Activated T-cell treated with anti-CD3 and anti-CD28 coated beads, Interleukin-2, amount 50 U/mL, for 72 hours (primary cell): ENCODE data around the gene TYW1B. TPM values are rescaled to one million over a fixed set of nuclear protein-coding genes. Genes with fewer than 3 reads are reported as not detected.
"Not testable (repeated sequence)": the region's sequence is repeated elsewhere in the genome, so short reads cannot be mapped to it uniquely, and the experiment has no call there.

Source experiments
- ATAC-seq, 2 donors: fragments of 150-1000 bp; cut with Tn5 transposase; replicated peaks in 1 of 2; 2 replicates each; pipeline ENCODE4 v1.10.0; 2021; ENCODE audit warnings: moderate library complexity in 2 of 2, mild to moderate bottlenecking in 1 of 2
- DNase-seq, 2 donors: peaks; one replicate each; pipeline ENCODE4 v3.0.0; 2021 to 2022; ENCODE audit warnings: mixed read lengths in 1 of 2
- H3K27ac Mint-ChIP-seq: one replicate; pipeline ENCODE4 v1.8.0; 2022; ENCODE audit warnings: mild to moderate bottlenecking, moderate library complexity, mixed read lengths
- H3K27me3 Mint-ChIP-seq: one replicate; pipeline ENCODE4 v1.8.0; 2022; ENCODE audit warnings: low read depth, mixed read lengths
- H3K36me3 Mint-ChIP-seq, 2 donors: one replicate each; pipeline ENCODE4 v1.8.0; 2022; ENCODE audit warnings: mixed read lengths in 2 of 2, mild to moderate bottlenecking in 1 of 2; ENCODE audit not compliant: insufficient read depth in 2 of 2
- H3K4me1 Mint-ChIP-seq: one replicate; pipeline ENCODE4 v1.8.0; 2022; ENCODE audit warnings: low read depth, mixed read lengths
- H3K4me3 Mint-ChIP-seq, 2 donors: one replicate each; pipeline ENCODE4 v1.8.0; 2022; ENCODE audit warnings: mild to moderate bottlenecking in 2 of 2, mixed read lengths in 2 of 2, moderate library complexity in 2 of 2
- H3K9me3 Mint-ChIP-seq, 2 donors: one replicate each; pipeline ENCODE4 v1.8.0; 2022; ENCODE audit warnings: mixed read lengths in 2 of 2
- total RNA-seq, 2 donors: library from RNA; stranded (reverse); gene quantifications; one replicate each; pipeline ENCODE4 v1.2.3, GENCODE V29; 2022

TYW1B gene
- total RNA-seq, 2 donors from 2014 or later: 1.5 to 4.7 TPM

DNA sequence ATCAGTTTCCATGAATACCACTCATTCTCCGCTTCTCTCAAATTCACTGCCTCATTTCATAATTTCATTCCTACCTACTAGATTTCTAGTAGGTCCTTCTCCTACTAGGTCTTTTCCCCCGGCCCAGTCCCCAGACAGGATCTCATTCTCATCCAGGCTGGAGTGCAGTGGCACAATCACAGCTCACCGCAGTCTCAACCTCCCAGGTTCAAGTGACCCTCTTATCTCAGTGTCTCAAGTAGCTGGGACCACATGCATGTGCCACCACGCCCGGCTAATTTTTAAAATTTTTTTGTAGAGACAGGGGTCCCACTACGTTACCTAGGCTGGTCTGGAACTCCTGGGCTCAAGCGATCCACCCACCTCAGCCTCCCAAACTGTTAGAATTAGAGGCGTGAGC lies 132.5 kb downstream of the TYW1B start:
- not testable (repeated sequence) for DNase-seq, ATAC-seq, H3K36me3 Mint-ChIP-seq, H3K4me3 Mint-ChIP-seq, H3K4me1 Mint-ChIP-seq, H3K9me3 Mint-ChIP-seq, H3K27ac Mint-ChIP-seq, H3K27me3 Mint-ChIP-seq

- H3K4me1 Mint-ChIP-seq, H3K27ac Mint-ChIP-seq, H3K36me3 Mint-ChIP-seq, H3K4me3 Mint-ChIP-seq, DNase-seq, ATAC-seq, H3K9me3 Mint-ChIP-seq, H3K27me3 Mint-ChIP-seq: not testable (repeated sequence)
Measured at GRCh38 chr7:72691442-72691841, 136.6 kb downstream of the TYW1B start.

GRCh38 chr7:72690177-72690576 lies 137.8 kb downstream of the TYW1B start:
- H3K36me3 Mint-ChIP-seq, H3K27ac Mint-ChIP-seq, H3K27me3 Mint-ChIP-seq, ATAC-seq, H3K4me3 Mint-ChIP-seq, DNase-seq, H3K9me3 Mint-ChIP-seq, H3K4me1 Mint-ChIP-seq: not testable (repeated sequence)

GRCh38 chr7:72689344-72689743 lies 138.7 kb downstream of the TYW1B start:
- H3K27ac Mint-ChIP-seq, H3K4me3 Mint-ChIP-seq, H3K27me3 Mint-ChIP-seq, H3K9me3 Mint-ChIP-seq, H3K4me1 Mint-ChIP-seq, DNase-seq, ATAC-seq, H3K36me3 Mint-ChIP-seq: not testable (repeated sequence)

DNA sequence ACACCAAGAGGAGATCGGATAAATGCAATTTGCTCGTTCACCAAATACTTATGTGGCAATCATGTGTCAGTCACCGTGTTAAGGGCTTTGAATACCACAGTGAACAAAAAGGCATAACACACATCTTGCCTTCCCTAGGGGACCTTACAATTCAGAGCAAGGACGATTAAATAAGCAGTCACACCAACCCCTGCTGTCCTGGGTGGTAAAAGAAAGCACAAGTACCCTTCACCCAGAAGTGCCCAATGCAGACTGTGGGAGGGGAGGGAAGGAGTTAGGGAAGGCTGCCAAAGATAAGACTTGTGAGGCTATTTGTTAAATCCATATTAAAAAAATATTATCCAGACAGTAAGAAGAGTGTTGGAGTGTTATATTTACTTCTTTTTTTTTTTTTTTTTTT lies 146.8 kb downstream of the TYW1B start:
- not testable (repeated sequence) for H3K27me3 Mint-ChIP-seq, H3K4me3 Mint-ChIP-seq, H3K27ac Mint-ChIP-seq, H3K36me3 Mint-ChIP-seq, DNase-seq, ATAC-seq, H3K9me3 Mint-ChIP-seq
- peaks cover 40% of the 10 kb centered on the region for H3K4me1 Mint-ChIP-seq

DNA sequence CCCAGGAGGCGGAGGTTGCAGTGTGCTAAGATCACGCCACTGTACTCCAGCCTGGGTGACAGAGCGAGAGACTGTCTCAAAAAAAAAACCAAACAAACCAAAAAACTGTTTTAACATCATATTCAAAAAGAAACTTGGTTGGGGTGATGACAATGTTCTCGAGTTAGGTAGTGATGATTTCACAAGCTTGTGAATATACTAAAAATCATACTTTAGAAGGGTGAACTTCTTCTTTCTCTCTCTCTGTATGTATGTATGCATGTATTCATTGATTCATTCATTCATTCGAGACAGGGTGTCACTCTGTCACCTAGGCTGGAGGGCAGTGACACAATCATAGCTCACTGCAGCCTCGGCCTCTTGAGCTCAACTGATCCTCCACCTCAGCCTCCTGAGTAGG lies 151.1 kb downstream of the TYW1B start:
- H3K36me3 Mint-ChIP-seq, H3K4me3 Mint-ChIP-seq, H3K27ac Mint-ChIP-seq, H3K9me3 Mint-ChIP-seq, H3K27me3 Mint-ChIP-seq: not testable (repeated sequence)
- H3K4me1 Mint-ChIP-seq: peaks cover 14% of the 10 kb centered on the region
- ATAC-seq: peak; percentile 95 to 99
- DNase-seq: peak; percentile 25 to 41

DNA sequence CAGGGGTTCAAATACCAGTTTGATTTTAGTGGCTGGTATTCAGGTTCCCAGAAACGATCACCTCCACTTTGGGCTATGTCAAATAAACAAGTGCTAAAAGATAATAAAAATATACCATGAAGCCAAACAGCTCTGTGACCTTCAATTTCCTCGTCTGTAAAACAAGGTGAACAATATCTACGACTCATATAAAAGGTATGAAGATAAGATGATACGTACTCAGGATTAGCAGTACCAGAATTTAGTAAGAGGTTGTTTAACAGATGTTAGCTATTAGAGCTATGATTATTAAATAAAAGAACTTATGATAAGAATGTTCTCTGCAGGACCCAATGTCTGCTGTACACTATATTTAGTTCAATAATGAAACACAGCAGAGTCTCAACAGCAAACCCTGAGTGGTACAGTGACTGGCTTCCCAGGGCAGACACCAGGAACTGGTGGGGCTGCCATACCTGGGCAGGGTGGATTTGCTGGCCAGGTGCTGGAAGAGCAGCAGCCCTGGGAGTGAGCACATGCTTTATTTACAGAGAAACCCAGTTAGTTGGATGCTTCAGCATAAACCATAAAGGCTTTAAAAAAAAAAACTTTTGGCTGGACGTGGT lies 151.8 kb downstream of the TYW1B start:
- not testable (repeated sequence) for H3K4me3 Mint-ChIP-seq, DNase-seq, H3K9me3 Mint-ChIP-seq, H3K36me3 Mint-ChIP-seq, H3K27me3 Mint-ChIP-seq, H3K27ac Mint-ChIP-seq, ATAC-seq
- peaks cover 13% of the 10 kb centered on the region for H3K4me1 Mint-ChIP-seq

DNA sequence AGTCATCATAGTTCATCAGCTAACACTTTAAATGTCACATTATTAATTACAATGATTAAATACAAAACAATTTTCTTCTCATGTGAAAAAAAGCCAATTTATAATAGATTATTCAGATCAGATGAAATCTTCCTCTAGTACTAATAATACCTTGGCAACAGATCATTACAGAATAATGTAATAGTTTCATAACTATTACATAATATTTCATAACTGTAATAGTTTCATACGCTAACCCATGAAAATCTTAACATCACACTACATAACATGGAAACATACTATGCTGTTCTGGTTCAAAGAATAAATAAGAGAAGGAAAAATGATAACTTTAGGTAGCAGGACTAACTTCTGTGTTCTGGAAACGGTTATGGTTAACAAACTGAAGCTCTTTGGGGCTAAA lies 152.3 kb downstream of the TYW1B start:
- not testable (repeated sequence) for ATAC-seq, H3K4me3 Mint-ChIP-seq, H3K27me3 Mint-ChIP-seq, H3K9me3 Mint-ChIP-seq, DNase-seq, H3K36me3 Mint-ChIP-seq, H3K27ac Mint-ChIP-seq
- H3K4me1 Mint-ChIP-seq: peaks cover 13% of the 10 kb centered on the region

DNA sequence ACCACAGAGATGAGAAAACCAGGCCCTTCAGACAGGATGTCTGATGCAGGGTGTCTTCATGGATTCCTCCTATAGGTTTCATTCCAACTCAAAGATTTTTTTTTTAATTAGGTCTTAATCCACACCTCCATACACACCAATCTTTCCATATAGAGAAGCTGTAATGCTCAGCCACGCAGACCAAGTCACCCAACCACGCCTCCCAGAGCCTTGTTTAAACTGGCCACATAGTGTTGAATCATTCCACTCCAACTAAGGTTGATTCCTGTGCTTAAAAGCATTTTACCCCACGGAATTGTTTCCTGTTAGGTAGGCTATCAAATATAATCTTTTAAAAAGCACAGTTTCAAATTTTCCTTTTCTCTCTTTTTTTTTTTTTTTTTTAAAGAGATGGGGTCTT lies 153.6 kb downstream of the TYW1B start:
- no peak for ATAC-seq
- no peaks in the 10 kb centered on the region for H3K27me3 Mint-ChIP-seq
- no peaks in the 10 kb centered on the region for H3K9me3 Mint-ChIP-seq
- peaks cover 2% of the 10 kb centered on the region in 2 donors for H3K36me3 Mint-ChIP-seq
- H3K4me3 Mint-ChIP-seq: no peak overlapping the region
- peaks cover 13% of the 10 kb centered on the region for H3K4me1 Mint-ChIP-seq
- H3K27ac Mint-ChIP-seq: no peak overlapping the region
- DNase-seq: no peak

GRCh38 chr7:72670850-72671249 lies 157.2 kb downstream of the TYW1B start:
- H3K27ac Mint-ChIP-seq, H3K9me3 Mint-ChIP-seq, ATAC-seq, H3K27me3 Mint-ChIP-seq, H3K36me3 Mint-ChIP-seq, H3K4me3 Mint-ChIP-seq, H3K4me1 Mint-ChIP-seq, DNase-seq: not testable (repeated sequence)

DNA sequence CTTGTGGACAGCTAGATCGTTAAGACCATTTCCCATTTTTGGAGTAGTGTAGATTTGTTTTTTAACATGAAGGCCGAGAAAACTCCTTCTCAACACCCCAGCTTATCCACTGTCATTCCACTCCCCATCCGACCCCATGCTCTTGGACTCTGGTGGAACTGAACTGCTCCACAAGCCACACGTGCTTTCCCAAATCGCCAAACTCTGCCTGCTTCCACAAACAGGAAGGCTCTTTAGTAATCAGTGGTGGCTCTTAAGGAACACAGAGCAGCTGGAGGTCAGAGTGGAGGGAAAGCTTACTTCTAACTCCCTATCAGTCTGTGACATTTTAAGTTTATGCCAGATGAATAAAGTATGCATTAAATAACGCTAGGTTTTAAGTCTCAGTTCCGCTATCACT lies 159.6 kb downstream of the TYW1B start:
- not testable (repeated sequence) for H3K36me3 Mint-ChIP-seq, H3K27ac Mint-ChIP-seq, ATAC-seq, H3K4me3 Mint-ChIP-seq, H3K27me3 Mint-ChIP-seq, H3K9me3 Mint-ChIP-seq, DNase-seq, H3K4me1 Mint-ChIP-seq

DNA sequence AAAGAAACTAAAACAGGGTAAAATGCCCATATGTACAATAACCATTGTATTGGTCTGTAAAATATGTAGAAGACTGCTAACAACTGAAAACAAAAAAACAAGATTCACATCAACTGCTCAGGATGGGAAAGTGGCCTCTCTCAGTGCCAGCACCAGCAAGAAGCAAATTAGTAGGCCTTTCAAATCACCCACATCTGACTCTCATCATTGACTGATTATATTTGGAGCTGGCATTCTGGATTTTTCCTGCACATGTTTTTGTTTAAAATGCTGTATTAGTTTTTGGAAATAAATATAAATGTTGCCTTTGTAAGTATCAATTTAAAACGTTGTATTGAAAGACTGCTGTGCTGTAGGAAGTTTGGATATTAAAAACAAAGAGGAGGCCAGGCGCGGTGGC lies 161.0 kb downstream of the TYW1B start:
- H3K9me3 Mint-ChIP-seq, ATAC-seq, H3K4me3 Mint-ChIP-seq, H3K27ac Mint-ChIP-seq, DNase-seq, H3K27me3 Mint-ChIP-seq, H3K36me3 Mint-ChIP-seq, H3K4me1 Mint-ChIP-seq: not testable (repeated sequence)

GRCh38 chr7:72648574-72648973 lies 179.4 kb downstream of the TYW1B start:
- not testable (repeated sequence) for H3K9me3 Mint-ChIP-seq, DNase-seq, ATAC-seq, H3K4me1 Mint-ChIP-seq, H3K36me3 Mint-ChIP-seq, H3K4me3 Mint-ChIP-seq, H3K27ac Mint-ChIP-seq, H3K27me3 Mint-ChIP-seq

DNA sequence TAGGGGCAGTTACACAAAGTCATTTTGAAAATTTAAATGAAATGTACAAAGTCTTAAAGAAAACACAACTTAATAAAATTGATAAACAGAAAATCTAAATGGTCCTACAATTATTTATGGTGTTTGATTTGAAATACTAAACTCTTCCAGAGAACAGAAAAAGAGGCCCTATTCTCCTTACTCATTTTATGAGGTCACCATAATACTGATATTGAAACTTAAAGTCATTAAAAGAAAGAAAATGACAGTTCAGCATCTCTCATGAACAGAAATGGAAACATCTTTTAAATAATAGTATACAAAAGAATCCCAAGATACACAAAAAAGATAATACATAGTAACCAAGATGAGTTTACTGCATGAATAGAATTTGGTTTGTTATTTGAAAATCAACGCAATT lies 184.3 kb downstream of the TYW1B start:
- H3K4me1 Mint-ChIP-seq: peaks cover 11% of the 10 kb centered on the region
- peak overlapping the region; percentile 11 for H3K27ac Mint-ChIP-seq
- H3K27me3 Mint-ChIP-seq, H3K9me3 Mint-ChIP-seq, H3K36me3 Mint-ChIP-seq, DNase-seq: not testable (repeated sequence)
- peak overlapping the region in 1 of 2 donors; percentile 20 for H3K4me3 Mint-ChIP-seq
- ATAC-seq: peak in 1 of 2 donors; percentile 56
